VCaP (cell line): ENCODE data around the gene PXYLP1.

ENCODE experiments used
- H3K27ac ChIP-seq: fragments of 450-650 bp; 2 replicates; pipeline ENCODE4 v1.5.1; 2017
- TF ChIP-seq, protein P1 (sequence below): fragments of 450-650 bp; conservative IDR thresholded peaks from 2 replicates; pipeline ENCODE4 v1.5.1; 2017; ENCODE audit warnings: mild to moderate bottlenecking, moderate library complexity

The PXYLP1 gene

DNA sequence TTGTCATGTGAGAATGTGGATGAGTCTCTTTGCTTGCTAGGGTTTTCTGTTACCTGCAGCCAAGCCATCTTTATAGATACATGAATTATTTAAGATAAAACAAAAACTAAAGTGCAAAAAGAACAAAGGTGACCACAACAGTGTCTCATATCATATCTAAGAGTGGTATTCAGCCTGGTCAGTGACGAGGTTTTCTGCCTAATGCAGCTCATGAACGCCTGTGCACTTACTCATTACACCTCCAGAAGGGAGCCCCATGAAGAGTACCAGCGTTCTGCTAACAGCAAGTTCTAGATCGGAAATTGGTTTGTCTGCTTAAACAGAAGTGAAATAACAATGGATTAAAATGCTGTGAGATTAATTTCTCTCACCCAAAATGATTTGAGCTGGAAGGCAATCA, 19.2 kb downstream of the PXYLP1 start:
- H3K27ac ChIP-seq: no peak overlapping the region
- TF ChIP-seq, protein P1, sequence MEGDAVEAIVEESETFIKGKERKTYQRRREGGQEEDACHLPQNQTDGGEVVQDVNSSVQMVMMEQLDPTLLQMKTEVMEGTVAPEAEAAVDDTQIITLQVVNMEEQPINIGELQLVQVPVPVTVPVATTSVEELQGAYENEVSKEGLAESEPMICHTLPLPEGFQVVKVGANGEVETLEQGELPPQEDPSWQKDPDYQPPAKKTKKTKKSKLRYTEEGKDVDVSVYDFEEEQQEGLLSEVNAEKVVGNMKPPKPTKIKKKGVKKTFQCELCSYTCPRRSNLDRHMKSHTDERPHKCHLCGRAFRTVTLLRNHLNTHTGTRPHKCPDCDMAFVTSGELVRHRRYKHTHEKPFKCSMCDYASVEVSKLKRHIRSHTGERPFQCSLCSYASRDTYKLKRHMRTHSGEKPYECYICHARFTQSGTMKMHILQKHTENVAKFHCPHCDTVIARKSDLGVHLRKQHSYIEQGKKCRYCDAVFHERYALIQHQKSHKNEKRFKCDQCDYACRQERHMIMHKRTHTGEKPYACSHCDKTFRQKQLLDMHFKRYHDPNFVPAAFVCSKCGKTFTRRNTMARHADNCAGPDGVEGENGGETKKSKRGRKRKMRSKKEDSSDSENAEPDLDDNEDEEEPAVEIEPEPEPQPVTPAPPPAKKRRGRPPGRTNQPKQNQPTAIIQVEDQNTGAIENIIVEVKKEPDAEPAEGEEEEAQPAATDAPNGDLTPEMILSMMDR: no peak

DNA sequence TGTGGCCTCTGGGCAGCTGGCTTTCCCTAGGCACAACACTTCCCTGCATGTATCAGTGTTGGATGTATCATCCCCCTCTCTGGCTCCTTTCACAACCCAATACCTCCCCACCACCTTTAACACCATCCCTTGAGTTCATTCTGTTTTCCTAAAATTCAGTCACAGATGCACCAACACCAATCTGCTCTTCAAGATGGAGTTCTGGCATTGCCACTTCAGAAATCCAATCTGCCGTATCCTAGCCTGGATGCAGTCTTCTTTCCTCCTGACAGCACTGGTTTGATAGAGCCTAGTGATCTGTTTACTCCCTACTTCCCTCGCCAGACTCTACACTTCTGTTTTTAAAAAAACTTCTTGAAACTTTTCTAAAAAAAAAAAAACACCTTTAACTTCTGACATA, 21.7 kb downstream of the PXYLP1 start:
- TF ChIP-seq, protein P1: no peak
- no peak overlapping the region for H3K27ac ChIP-seq

DNA sequence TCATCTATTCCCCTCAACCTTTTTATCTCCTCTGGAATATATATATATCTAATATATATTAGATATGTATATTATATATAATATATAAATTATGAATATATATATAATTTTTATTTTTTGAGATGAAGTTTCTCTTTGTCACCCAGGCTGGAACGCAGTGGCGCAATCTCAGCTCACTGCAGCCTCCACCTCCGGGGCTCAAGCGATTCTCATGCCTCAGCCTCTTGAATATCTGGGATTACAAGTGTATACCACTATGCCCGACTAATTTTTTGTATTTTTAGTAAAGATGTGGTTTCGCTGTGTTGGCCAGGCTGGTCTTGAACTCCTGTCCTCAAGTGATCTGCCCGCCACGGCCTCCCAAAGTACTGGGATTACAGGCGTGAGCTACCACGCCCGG, 22.2 kb downstream of the PXYLP1 start:
- TF ChIP-seq, protein P1: no peak
- H3K27ac ChIP-seq: no peak overlapping the region

DNA sequence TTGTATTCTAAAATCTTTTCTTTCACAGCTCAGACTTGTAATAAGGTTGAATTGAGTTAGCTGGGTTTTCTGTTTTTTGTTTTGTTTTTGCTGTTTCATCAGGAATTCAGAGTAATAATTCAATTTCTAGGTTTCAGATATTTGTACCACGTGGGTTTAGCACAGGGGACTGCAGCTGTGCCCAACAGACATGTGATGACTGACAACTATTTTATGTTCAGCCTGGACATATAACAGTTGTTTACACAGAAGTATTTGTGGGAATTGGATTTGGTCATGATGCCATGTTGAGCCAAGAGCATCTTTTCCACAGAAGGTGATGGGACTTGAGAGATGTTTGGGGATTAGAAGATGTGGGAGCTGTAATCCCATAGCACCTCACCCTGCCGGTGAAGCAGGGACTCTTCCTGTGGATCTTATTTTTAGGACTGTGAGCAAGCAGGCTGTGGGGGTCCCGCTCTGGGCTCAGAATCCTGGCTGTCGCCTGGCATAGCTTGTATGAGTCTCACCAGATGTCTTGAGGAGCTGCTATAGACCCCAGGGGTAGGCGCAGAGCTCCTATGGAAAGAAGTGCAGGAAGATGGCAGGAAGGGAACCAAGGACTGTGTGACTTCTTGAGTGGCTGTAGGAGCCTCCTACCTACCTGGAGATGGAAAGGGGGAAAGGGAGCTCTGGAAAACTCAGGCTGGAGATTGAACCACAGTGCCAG, 23.7 kb downstream of the PXYLP1 start:
- TF ChIP-seq, protein P1: no peak
- no peak overlapping the region for H3K27ac ChIP-seq

DNA sequence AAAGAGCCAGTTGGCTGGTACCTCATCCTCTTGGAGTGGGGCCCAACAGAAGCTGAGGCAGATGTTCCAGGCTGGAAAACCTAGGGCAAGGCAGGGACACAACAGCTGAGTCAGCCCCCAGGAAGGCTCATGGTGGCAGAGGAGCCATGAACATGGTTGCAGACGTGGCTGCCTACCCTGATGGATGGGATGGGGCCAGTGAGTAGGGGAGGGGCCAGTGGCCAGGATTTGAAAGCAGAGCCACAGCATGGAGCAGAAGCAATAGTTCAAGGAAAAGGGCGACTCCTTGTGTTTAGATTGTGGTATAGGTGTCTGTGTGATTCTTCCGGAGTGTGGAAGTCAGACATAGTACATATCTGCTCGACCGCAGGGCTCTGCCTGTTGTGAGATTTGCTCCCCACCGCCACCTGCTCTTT, 24.2 kb downstream of the PXYLP1 start:
- no peak overlapping the region for H3K27ac ChIP-seq

DNA sequence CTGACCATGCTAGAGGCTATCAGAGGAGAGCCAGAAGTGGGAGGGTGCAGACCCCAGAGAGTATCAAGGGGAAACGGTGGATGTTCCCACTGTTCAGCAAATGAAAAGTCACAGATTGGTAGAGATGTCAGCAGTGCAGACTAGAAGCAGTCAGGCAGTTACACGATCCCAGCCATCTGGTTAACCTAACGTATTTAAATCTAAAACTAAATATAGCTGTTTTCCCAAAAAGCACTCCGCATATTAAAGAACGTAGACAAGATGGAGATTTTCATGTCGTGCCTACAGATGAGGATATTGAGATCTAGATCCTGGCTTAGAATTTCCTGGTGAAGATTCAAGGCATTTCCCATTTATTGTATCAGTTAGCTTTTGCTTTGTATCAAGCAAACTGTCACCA, 25.2 kb downstream of the PXYLP1 start:
- TF ChIP-seq, protein P1: no peak
- H3K27ac ChIP-seq: no peak overlapping the region

More for the DNA sequence above, 24.2 kb downstream of the PXYLP1 start:
- TF ChIP-seq, protein P1: no peak

DNA sequence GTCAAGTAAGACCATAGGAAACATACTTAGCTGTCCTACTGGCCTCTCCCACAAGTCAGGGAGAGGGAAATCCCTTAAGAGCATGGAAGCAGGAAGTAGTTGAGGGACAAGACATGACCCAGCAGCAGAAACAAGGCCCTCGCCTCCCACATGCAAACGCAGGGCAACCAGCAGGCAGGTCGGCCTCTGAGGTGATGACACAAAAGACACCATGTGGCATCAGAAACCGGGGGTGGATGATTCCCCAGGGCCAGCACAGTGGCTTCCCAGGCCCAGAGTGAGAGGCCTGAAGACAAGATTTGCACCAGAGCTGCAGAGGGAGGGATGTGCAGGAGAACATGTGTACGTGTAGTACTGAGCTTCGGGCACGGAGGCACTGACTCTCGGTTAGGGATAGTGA, 26.3 kb downstream of the PXYLP1 start:
- no peak overlapping the region for H3K27ac ChIP-seq
- TF ChIP-seq, protein P1: no peak
